ENCODE data around the gene SNX30. TPM values are rescaled to one million over a fixed set of nuclear protein-coding genes. Genes with fewer than 3 reads are reported as not detected.

The SNX30 gene
- 18.0 and 28.5 TPM in 2 replicates for total RNA-seq

GRCh38 chr9:112750016-112750763 lies at the start of gene SNX30:
Gene SNX30, plus strand, starts transcription at chr9:112750760. Its CDS starts 242 bp downstream, at chr9:112751002.

GRCh38 chr9:112717661-112718331 lies 32.8 kb upstream of the SNX30 start, which contains the start of gene INIP:
Gene INIP, minus strand, starts transcription at chr9:112718117. Its CDS starts 1,632 bp downstream, at chr9:112716485.

GRCh38 chr9:112890106-112891081 lies 139.8 kb downstream of the SNX30 start, which contains the start of gene SLC46A2:
Gene SLC46A2, minus strand, starts transcription at chr9:112890876. Its CDS starts 195 bp downstream, at chr9:112890681.

Other genes starting within 250 kb of the SNX30 start
- gene INIP, start 32.6 kb upstream of the SNX30 start, total RNA-seq: 13.4 and 13.9 TPM in 2 replicates
- not detected in 2 replicates for gene SLC46A2, start 140.1 kb downstream of the SNX30 start, total RNA-seq